Prostate gland (tissue), 2 donors: ENCODE measurements around the gene IL6R.

Experiments
- POLR2A ChIP-seq: fragments of 450-650 bp; IDR thresholded peaks from one replicate; pipeline ENCODE4 v1.6.1; 2016; ENCODE audit warnings: antibody characterized with exemption, mild to moderate bottlenecking
- TF ChIP-seq, protein P1 (sequence below), 4 experiments: fragments of 200-600 bp in 2 of 4; fragments of 450-650 bp in 2 of 4; sonication (generic) in 2 of 4; IDR thresholded peaks; 1 replicate in 3 of 4; 2 replicates in 1 of 4; pipeline ENCODE4 v1.5.1; 2016 to 2019; ENCODE audit warnings: antibody characterized with exemption in 4 of 4, mild to moderate bottlenecking in 2 of 4, moderate library complexity in 2 of 4

GRCh38 chr1:154360288-154360687 lies 44.9 kb upstream of the IL6R start:
- no peak for TF ChIP-seq POLR2A
- TF ChIP-seq, protein P1, sequence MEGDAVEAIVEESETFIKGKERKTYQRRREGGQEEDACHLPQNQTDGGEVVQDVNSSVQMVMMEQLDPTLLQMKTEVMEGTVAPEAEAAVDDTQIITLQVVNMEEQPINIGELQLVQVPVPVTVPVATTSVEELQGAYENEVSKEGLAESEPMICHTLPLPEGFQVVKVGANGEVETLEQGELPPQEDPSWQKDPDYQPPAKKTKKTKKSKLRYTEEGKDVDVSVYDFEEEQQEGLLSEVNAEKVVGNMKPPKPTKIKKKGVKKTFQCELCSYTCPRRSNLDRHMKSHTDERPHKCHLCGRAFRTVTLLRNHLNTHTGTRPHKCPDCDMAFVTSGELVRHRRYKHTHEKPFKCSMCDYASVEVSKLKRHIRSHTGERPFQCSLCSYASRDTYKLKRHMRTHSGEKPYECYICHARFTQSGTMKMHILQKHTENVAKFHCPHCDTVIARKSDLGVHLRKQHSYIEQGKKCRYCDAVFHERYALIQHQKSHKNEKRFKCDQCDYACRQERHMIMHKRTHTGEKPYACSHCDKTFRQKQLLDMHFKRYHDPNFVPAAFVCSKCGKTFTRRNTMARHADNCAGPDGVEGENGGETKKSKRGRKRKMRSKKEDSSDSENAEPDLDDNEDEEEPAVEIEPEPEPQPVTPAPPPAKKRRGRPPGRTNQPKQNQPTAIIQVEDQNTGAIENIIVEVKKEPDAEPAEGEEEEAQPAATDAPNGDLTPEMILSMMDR (IDR thresholded peaks at IDR 0.05), result no peak
